HepG2 (cell line): Measurements from ENCODE around the gene MMP25. TPM values are rescaled to one million over a fixed set of nuclear protein-coding genes. Genes with fewer than 3 reads are reported as not detected.

Experiments used
- CBX2 ChIP-seq, 2 experiments: fragments of 200-600 bp in 1 of 2; sonication (generic); formaldehyde crosslinking in 1 of 2; IDR thresholded peaks; 2 replicates each; pipeline versions ENCODE4 v1.7.0 to v1.8.1; 2018 to 2022; ENCODE audit warnings: low read depth in 2 of 2, low read length in 1 of 2, mild to moderate bottlenecking in 1 of 2, missing genetic modification reagents in 1 of 2
- EED ChIP-seq: sonication (generic); formaldehyde crosslinking; IDR thresholded peaks from 2 replicates; pipeline ENCODE4 v1.5.0; 2020; ENCODE audit warnings: mild to moderate bottlenecking, missing genetic modification reagents
- GLI4 ChIP-seq: sonication (generic); formaldehyde crosslinking; IDR thresholded peaks from 2 replicates; pipeline ENCODE4 v1.5.1; 2020; ENCODE audit warnings: missing genetic modification reagents, mild to moderate bottlenecking, moderate library complexity, borderline replicate concordance
- JUND ChIP-seq: sonication (generic); formaldehyde crosslinking; IDR thresholded peaks from 2 replicates; pipeline ENCODE4 v1.8.0; 2022; ENCODE audit warnings: mild to moderate bottlenecking, missing genetic modification reagents
- MIXL1 ChIP-seq: IDR thresholded peaks from 2 replicates; pipeline ENCODE4 v1.6.1; 2016
- NFE2L1 ChIP-seq: sonication (generic); formaldehyde crosslinking; IDR thresholded peaks from 2 replicates; pipeline ENCODE4 v1.4.0; 2020; ENCODE audit warnings: missing genetic modification reagents, mild to moderate bottlenecking, borderline replicate concordance
- NFE2L2 ChIP-seq: fragments of 150-350 bp; IDR thresholded peaks from 2 replicates; pipeline ENCODE4 v1.6.1; 2014; ENCODE audit warnings: low read length
- NFIC ChIP-seq: IDR thresholded peaks from 2 replicates; pipeline ENCODE4 v1.6.1; 2012; ENCODE audit warnings: mild to moderate bottlenecking, low read length, inconsistent platforms
- RCOR2 ChIP-seq: IDR thresholded peaks from 2 replicates; pipeline ENCODE4 v1.6.1; 2016; ENCODE audit warnings: missing biosample characterization, missing genetic modification reagents
- RFX5 ChIP-seq: IDR thresholded peaks from 2 replicates; pipeline ENCODE4 v1.6.1; 2011; ENCODE audit warnings: low read depth, low read length, improper control_type of control experiment
- SUZ12 ChIP-seq: fragments of 150-350 bp; IDR thresholded peaks from 2 replicates; pipeline ENCODE4 v1.6.1; 2014; ENCODE audit warnings: low read depth, low read length
- TCF7L2 ChIP-seq: IDR thresholded peaks from 2 replicates; pipeline ENCODE4 v1.6.1; 2011; ENCODE audit warnings: mild to moderate bottlenecking, low read depth, low read length, moderate library complexity
- THAP7 ChIP-seq: sonication (generic); formaldehyde crosslinking; IDR thresholded peaks from 2 replicates; pipeline ENCODE4 v1.8.1; 2023; ENCODE audit warnings: mild to moderate bottlenecking, missing genetic modification reagents
- XRCC5 ChIP-seq: fragments of 200-400 bp; formaldehyde crosslinking; optimal IDR thresholded peaks from 2 replicates; pipeline ENCODE3; 2017; ENCODE audit warnings: mild to moderate bottlenecking, low read length
- ZBTB20 ChIP-seq: sonication (generic); formaldehyde crosslinking; IDR thresholded peaks from 2 replicates; pipeline ENCODE4 v1.8.1; 2023; ENCODE audit warnings: missing genetic modification reagents, low read depth, mild to moderate bottlenecking, borderline replicate concordance
- ZBTB21 ChIP-seq: sonication (generic); formaldehyde crosslinking; IDR thresholded peaks from 2 replicates; pipeline ENCODE4 v1.4.0; 2020; ENCODE audit warnings: missing genetic modification reagents
- ZFP36 ChIP-seq: fragments of 150-350 bp; IDR thresholded peaks from 2 replicates; pipeline ENCODE4 v1.6.1; 2018; ENCODE audit warnings: borderline replicate concordance, low read length, low read depth; ENCODE audit not compliant: partially characterized antibody
- ZMAT3 ChIP-seq: sonication (generic); formaldehyde crosslinking; conservative IDR thresholded peaks from 2 replicates; pipeline ENCODE4 v1.7.0; 2021; ENCODE audit warnings: missing genetic modification reagents
- ZNF207 ChIP-seq: fragments of 450-650 bp; IDR thresholded peaks from 2 replicates; pipeline ENCODE4 v1.6.1; 2016; ENCODE audit warnings: antibody characterized with exemption, borderline replicate concordance
- ZNF503 ChIP-seq: sonication (generic); formaldehyde crosslinking; IDR thresholded peaks from 2 replicates; pipeline ENCODE4 v1.4.0; 2020; ENCODE audit warnings: missing genetic modification reagents
- ZNF577 ChIP-seq: sonication (generic); formaldehyde crosslinking; IDR thresholded peaks from 2 replicates; pipeline ENCODE4 v1.4.0; 2020; ENCODE audit warnings: mild to moderate bottlenecking, low read depth, missing genetic modification reagents, borderline replicate concordance
- ZNF713 ChIP-seq: sonication (generic); formaldehyde crosslinking; IDR thresholded peaks from 2 replicates; pipeline ENCODE4 v1.4.0; 2020; ENCODE audit warnings: mild to moderate bottlenecking, missing genetic modification reagents
- ZNF768 ChIP-seq: sonication (generic); formaldehyde crosslinking; IDR thresholded peaks from 2 replicates; pipeline ENCODE4 v1.4.0; 2020; ENCODE audit warnings: missing genetic modification reagents
- ZSCAN29 ChIP-seq: sonication (generic); formaldehyde crosslinking; conservative IDR thresholded peaks from 2 replicates; pipeline ENCODE4 v1.4.0; 2020; ENCODE audit warnings: mild to moderate bottlenecking, missing genetic modification reagents
- polyA plus RNA-seq, 8 experiments: library from polyadenylated mRNA; depleted of rRNA in 3 of 8; stranded (reverse) in 7 of 8; unstranded in 1 of 8; fragments of >200 nt; fragmentation: Illumina TruSeq in 4 of 8; extraction: Trizol in 4 of 8; gene quantifications; 2 replicates each; pipeline versions ENCODE4 v1.2.1 to v1.2.3, GENCODE V29; 2011 to 2016; ENCODE audit warnings: low read depth in 4 of 8, missing spikeins in 1 of 8, mixed read lengths in 1 of 8; ENCODE audit not compliant: insufficient read depth in 1 of 8
- total RNA-seq, 5 experiments: library from RNA; depleted of rRNA; stranded (reverse); fragments of >200 nt; fragmentation: Illumina TruSeq; extraction: Trizol; gene quantifications; 2 replicates each; pipeline ENCODE4 v1.2.3, GENCODE V29; 2016; ENCODE audit warnings: low read depth in 1 of 5
- TF ChIP-seq, protein P1 (sequence below): sonication (generic); formaldehyde crosslinking; IDR thresholded peaks from 2 replicates; pipeline ENCODE4 v1.5.0; 2020; ENCODE audit warnings: mild to moderate bottlenecking, missing genetic modification reagents
- TF ChIP-seq, protein P2 (sequence below): sonication (generic); formaldehyde crosslinking; IDR thresholded peaks from 2 replicates; pipeline ENCODE4 v1.5.1; 2020; ENCODE audit warnings: missing genetic modification reagents, mild to moderate bottlenecking, borderline replicate concordance

Gene MMP25
- total and polyA plus RNA-seq, 2 of the 13 experiments (the other 11 are each of a cell fraction or from before 2014, with no cell fraction given): 0.04 to 0.08 TPM

- TF ChIP-seq RCOR2 (CRISPR knock-in tag) (no peak), ZFP36 (no peak), JUND (CRISPR knock-in tag) (no peak), TCF7L2 (no peak), ZBTB21 (CRISPR knock-in tag) (no peak), ZSCAN29 (CRISPR knock-in tag) (no peak), NFIC (no peak), ZNF768 (peak; percentile 37), ZNF577 (CRISPR knock-in tag) (no peak), NFE2L1 (CRISPR knock-in tag) (no peak), RFX5 (no peak), ZNF713 (no peak), ZNF207 (no peak), ZBTB20 (CRISPR knock-in tag) (peak; percentile 28; the same call in 1 of the 2 replicates), EED (CRISPR knock-in tag) (no peak), ZNF503 (CRISPR knock-in tag) (no peak), MIXL1 (CRISPR knock-in tag) (no peak), SUZ12 (no peak), ZMAT3 (no peak), THAP7 (CRISPR knock-in tag) (no peak), NFE2L2 (no peak), XRCC5 (peak; percentile 33), CBX2 (IDR thresholded peaks at IDR 0.05; ENCODE audit: low read depth, low read length) (no peak), CBX2 (CRISPR knock-in tag; IDR thresholded peaks at IDR 0.05; ENCODE audit: low read depth) (no peak), GLI4 (CRISPR knock-in tag) (no peak)
- TF ChIP-seq, protein P1, sequence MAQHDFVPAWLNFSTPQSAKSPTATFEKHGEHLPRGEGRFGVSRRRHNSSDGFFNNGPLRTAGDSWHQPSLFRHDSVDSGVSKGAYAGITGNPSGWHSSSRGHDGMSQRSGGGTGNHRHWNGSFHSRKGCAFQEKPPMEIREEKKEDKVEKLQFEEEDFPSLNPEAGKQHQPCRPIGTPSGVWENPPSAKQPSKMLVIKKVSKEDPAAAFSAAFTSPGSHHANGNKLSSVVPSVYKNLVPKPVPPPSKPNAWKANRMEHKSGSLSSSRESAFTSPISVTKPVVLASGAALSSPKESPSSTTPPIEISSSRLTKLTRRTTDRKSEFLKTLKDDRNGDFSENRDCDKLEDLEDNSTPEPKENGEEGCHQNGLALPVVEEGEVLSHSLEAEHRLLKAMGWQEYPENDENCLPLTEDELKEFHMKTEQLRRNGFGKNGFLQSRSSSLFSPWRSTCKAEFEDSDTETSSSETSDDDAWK (CRISPR knock-in tag): no peak
- TF ChIP-seq, protein P2, sequence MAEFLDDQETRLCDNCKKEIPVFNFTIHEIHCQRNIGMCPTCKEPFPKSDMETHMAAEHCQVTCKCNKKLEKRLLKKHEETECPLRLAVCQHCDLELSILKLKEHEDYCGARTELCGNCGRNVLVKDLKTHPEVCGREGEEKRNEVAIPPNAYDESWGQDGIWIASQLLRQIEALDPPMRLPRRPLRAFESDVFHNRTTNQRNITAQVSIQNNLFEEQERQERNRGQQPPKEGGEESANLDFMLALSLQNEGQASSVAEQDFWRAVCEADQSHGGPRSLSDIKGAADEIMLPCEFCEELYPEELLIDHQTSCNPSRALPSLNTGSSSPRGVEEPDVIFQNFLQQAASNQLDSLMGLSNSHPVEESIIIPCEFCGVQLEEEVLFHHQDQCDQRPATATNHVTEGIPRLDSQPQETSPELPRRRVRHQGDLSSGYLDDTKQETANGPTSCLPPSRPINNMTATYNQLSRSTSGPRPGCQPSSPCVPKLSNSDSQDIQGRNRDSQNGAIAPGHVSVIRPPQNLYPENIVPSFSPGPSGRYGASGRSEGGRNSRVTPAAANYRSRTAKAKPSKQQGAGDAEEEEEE: no peak
These were observed 40.4 kb downstream of the MMP25 start (continued) for GRCh38 chr16:3086596-3087242.
